ELR (cell line): ENCODE results near the gene ZSWIM6.
A peak's percentile ranks its signal among the peaks of the same experiment; 100 is the strongest.

Experiments
- DNase-seq: peaks from one replicate; pipeline ENCODE4 v3.0.0-alpha.2; 2015; ENCODE audit warnings: low read depth

ZSWIM6 gene

DNA sequence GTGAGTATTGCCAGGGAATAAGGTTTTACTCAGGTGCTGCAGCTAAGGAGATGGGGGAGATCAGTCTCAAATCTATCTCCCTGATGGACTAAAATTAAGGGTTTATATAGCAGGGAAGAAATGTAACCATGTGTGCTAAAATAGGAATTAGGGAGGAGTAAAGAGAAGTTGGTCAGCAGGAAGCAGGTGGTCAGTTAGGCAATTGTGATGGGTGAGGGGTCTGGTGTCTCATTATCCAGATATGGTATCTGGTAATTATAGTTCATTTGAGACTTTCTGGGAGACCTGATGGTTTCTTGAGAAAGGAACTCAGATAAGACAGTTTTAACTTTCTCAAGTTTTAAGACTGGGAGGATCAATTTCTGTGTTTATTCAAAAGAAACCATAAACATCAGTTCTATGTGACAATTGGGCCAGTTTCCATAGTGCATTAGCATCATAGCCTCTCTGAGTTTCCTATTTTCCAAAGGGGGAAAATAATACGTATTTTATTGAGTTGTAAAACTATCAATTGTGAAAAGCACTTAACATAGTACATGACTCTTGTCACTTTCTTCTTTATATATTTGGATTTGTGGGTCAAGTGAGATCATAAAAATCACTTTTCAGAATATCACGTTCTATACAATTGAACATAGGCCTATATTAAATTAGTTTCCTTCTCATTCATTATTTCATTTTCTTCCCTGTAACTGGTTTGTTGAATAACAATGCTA is 115.9 kb downstream of the ZSWIM6 start:
- no peak for DNase-seq

DNA sequence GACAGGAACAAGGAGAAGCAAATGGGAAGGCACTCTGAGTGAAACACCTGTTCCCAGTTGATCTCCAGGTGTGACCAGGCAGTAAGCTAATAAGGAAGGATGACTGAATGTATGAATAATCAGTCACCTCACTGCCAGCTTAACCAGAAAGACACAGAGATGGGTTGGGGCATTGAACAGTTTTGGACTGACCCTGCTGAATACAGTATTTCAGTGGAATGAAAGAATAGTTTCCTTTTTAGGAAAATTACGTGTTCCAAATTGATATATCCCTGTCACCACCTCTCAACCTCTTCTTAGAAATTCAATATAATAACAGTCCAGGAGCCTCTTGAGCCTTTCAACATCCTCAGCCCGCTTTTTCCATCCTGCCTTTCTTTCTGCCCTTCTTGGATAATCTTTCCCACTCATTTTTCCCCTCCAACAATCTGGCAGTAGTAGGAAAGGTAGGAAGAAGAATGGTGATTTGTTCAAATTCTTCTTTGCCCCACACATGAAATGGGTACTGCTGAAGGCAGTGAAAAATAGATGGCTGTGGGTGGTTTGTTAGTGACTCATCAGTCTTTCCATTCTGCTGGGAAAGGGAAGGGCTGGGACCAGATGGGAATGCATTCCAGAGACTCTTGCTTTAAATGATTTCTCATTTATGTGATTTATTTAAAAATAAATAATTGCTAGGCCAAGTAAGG is 117.9 kb downstream of the ZSWIM6 start:
- peak; percentile 87 for DNase-seq

DNA sequence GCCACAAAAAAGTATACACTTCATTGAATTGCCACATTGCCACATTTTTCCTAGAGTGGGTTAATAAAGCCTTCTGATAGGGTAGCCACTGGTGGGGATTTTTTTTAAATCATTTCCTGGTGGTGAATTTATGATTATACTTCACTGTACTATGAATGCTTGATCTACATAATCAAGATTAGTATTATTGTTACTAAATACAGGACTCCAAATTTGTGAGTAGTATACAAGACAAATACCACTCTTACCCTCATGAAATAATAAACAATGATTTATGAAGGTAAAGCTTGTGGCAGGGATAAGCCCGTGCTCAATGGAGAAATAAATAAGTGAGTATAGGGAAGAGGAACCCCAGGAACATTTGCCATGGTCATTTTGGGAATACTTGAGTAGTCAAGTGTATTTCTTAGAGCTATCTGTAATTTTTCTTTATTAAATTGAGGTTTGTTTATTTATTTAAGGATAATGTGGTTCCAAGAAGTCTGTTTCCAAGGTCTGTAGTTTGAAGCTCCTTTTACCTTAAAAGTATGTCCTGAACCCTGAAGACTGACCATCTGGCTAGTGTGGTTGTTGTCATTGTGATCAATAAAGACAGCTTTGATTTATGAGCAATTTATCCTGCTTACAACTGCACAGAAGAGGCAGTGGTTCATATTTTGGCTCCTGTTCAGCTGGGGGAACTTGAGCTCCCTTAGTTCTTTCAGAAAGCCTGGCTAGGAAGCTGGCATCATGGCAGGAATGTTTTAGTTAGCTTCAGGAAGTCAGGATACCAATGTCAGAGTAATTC is 118.6 kb downstream of the ZSWIM6 start:
- DNase-seq, result peak; percentile 58

DNA sequence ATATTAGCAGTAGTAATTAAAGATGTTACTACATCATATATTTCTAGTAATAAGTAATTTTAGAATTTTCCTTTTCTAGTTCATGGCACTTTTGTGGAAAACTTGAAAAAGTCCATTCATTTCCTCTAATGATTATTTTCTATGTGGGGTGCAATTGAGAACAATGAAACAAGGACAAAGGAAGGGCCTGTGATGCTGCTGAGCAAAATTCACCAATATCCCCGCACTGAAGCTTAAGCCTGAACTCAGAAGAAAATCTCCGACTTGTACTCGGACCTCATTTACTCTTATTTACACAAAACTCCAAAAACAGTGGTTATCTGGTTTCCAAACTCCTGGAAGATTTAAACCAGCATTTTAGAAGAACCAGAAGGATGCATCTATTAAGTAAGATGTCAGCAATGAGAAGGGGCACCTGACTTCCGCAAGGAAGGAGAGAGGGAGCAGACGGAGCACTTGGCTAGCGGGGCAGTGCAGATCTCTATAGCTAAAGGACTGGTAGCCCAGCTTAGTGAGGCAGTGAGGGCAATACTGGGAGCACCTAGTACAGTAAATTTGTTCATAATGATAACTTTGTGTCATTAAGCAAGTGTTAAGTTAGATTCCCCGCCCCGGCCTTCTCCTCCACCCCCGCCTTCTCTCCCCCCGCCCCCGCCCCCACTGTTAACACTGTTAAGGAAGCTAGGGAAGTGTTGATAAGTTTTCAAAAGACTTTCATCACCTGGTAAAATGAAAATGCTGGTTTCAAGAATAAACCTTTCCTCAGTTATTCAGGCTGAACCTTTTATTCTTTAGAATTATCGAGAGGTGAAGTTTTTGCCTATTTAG is 123.3 kb downstream of the ZSWIM6 start:
- DNase-seq, result no peak

DNA sequence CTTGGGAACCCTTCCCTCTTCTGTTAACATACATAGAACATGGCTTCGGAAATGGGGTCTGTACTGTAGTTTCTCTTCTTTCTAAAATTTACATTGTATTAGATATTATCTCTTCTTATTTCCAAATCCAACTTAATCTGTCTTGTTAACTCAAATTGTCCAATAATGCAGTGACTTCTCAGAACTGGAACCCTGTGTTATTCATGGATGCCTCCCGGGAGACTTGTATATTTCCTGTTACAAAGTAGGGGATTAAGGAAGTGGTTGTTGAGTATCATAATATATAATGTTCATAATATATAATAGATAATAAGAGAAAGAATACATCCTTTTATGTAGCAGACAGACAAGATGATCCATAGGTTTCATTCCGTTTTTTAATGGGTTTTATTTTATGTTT is 128.4 kb downstream of the ZSWIM6 start:
- DNase-seq, result no peak

DNA sequence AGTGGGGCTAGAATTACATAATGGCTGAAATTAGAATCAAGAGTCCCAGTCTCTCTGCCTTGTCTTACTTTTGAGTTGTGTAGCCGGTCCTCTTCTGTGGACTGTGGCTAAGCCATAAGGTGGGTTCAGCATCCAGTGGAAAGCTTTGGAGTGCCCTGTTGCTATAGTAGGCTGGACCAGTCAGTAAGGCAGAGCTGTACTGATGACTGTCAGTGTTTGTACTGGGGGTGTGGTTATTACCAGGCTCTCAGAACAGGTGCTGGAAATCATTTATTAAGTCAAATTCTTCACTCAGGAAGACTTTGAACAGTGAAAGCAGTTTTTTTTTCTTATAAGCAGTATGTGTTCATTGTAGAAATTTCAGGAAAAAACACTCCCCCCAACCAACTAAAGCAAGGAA is 129.4 kb downstream of the ZSWIM6 start:
- DNase-seq, result no peak

DNA sequence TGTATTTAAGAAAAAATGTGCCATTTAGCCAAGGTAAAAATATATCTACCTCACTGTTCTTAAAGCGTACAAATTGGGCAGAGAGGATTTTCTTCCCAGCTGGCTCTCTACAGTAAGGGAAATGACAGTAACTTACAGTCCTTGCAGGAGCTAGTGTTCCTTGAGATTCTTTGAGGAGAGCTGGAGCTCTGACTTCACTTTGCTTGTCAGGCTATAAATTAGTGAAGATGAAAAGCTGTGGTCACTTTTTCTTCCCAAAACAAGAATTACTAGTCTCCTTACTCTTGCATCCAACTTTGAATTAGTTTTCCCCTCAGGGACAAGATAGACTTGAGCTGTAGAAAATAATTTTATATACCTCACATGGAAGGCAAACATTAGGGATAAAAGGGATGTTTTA is 129.9 kb downstream of the ZSWIM6 start:
- DNase-seq, result no peak

DNA sequence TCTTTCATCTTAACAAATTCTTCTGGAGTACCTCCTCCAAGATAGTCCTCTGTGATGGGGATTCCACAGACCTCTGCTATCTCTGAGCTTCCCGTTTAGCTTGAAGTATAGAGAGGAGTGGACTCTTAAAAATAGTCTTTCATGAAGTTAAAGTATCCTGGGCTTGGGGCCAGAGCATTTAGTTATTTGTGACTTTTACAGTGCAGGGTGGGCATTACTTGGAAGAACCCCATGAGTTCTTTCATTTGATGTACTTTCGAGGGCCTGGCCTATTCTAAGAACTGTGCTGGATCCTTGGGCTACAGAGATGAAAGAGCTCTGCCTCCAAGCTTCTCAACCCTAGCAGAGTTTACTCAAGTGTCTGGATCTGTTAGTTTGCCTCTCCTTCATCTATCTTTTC is 131.5 kb downstream of the ZSWIM6 start:
- no peak for DNase-seq

DNA sequence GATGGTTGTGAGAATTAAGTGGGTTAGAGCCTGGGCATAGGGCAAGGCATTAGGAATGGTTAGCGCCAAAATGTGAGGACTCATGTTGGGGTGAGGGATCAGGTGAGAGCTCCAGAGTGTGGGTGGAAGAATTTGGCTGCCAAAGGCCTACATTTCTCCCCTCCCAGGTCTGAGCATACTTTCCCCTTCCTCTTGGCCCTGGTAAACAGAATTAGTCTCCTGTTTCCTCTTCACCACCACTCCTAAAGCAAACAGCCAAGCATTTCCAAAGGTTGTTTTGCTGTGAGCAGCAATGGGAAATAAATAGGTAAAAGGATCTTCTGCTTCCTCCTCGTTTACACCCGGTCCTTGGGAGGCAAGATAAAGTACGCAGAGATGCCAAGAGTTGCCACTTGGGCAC is 132.5 kb downstream of the ZSWIM6 start:
- DNase-seq, result no peak

DNA sequence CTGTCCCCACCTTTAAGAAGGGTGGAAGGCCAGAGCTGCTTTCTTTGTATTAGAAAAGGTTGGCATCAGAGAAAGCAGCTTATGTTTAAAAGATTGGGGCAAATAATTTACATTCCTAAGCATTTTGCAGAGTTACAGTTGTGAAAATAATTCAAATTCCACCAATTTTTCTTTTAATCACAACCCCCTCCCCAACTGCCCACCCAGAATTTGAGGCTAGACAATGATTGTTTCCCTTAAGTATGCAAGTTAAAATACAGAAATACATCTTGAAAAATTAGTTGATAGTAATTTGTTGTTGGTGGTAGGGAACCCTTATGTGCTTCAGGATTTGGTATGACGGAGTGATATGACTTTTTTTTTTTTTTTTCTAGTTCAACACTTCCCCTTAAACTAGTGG is 133.0 kb downstream of the ZSWIM6 start:
- no peak for DNase-seq

DNA sequence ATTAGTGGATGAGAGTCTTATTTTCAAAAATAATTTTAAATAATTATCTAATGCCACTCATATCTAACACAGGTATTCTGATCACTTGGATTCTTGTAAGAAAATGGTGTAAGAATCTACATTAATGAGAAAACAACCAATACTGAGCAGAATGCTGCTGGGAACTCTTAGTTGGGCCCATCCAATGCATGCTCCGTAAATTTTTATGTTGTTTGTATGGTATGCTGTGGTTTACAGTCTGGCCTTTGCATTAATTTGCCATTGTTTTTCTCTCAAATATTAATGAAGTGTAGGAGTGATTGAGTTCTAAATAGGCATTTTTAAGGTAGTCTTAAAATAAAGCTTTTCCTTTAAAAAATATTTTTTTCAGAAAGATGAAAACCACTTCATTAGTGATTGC is 133.4 kb downstream of the ZSWIM6 start:
- no peak for DNase-seq

DNA sequence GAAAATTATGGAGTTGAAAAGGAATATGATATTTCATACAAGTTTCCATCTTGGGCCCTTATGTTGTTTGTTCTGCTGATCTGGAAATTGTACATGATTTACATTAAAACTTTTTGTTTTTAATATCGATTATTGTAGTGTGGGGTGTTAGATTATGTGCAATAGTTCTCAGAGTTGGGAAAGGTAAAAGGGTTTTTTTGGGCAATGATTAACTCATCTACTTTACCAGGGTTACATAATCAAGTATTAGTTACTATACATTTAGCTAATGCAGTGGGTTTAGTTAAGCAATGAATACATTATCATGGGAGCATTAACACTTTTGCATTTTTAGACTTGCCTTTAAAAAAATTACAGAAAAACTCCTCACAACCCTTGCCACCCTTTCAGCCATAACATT is 134.0 kb downstream of the ZSWIM6 start:
- DNase-seq, result no peak

DNA sequence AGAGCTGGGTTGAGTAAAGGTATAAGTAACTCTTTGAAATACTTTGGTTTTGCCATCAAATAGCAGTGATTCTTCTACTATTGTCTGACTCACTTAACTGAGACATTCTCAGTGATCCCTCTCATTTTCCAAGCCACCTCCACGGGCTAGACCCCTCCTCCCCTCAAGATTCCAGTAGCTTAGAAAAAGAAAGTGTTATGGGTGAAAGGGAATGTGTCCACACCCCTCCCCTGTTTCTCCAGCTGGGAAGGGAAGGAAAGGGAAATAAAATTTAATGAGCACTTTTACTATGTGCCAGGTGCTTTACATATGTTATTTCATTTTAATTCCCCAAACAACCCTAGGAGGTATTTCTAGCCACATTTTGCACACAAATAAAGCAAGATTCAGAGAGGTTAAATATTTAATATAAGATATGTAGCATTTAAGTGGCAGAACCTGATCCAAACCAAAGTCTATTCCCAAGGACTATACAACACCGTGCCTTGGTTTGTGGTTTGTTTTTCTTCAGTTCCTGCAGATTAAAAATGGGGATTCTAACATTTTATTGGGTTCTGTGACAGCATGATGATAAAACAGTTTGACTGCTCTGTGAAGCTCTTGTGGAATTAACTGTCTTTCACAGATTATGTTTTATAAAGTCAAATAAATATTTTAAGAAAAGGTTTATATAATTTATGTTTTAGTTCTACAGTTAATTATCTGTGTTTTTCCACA is 135.9 kb downstream of the ZSWIM6 start:
- DNase-seq, result peak; percentile 76

DNA sequence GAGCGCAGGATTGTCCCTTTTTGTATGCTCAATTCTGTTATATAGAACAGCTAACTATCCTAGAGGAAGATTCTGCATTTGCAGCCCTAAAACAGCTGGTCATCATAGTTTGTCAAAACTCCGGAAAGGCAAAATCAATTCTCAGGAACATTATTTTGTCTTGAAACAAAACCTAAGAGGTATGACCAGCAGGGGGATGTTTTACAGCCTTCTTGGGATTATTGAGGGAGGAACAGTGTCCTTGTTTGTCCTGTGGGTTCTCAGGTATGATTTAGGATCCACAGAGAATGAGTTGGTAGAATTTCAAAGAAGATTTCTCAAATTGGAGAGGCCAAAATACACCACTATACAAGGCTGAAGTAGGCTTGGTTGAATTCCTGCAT is 136.4 kb downstream of the ZSWIM6 start:
- DNase-seq, result peak; percentile 15

DNA sequence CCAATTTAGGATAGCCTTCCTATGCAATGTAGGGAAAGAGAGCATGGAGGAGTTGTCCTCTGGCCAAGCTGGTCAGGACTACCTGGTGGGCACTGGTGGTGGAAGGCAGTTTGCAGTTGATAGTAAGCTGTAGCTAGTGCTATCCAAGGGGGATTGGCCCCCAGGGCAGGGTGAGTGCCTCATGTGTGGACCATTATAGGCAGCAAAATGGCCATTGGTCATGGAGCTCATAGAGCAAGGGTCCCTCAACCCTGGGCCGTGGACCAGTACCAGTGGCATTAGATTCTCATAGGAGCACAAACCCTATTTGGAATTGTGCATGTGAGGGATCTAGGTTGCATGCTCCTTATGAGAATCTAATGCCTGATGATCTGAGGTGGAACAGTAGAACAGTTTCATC is 139.3 kb downstream of the ZSWIM6 start:
- DNase-seq, result no peak

DNA sequence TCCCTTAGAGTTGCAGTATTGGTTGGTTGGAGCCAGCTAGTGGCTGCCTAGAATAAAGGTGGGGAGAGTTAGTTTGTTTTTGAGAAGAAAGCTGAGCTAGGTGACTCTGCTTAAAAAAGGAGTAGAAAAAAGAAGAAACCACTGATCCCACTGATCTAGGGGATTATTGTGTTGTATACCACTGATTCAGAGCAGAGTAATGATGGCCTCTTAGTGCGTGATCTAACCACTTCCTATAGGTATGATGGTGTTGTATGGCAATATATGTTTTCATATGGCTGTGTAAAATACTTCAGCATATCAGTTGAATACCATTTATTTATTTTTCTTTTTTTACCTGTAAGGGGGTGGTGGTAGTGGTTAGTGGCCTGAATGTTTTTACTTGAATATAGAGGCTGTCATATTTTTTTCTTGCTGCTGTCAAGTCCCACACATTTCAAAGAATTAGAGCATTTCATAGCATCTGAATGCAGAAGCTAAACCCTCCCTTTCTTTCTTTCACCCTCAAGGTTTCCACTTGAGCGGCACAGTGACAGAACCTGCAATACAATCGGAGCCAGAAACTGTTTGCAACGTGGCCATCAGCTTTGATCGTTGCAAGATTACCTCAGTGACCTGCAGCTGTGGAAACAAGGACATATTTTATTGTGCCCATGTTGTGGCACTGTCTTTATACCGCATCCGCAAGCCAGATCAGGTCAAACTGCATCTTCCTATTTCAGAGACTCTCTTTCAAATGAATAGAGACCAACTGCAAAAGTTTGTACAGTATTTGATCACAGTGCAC is 140.3 kb downstream of the ZSWIM6 start:
- DNase-seq, result no peak

DNA sequence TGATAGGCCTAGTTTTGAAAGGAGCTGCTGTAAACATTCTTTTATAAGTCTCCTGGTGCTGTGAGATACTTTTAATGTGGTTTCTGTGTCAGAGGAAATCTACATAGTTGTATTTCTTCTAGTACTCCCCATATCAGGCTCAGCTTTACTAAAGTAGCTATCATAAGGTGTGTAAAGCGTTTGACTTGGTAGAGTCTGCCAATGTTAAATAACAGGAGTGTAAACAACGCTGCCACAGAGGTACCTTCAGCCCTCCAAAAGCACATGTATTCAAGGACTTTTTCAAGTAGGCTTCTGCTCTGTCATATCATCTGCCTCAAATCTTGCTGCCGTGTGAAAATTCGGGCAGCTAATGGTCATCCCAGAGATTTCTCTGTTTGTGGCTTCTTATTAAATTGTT is 142.7 kb downstream of the ZSWIM6 start:
- no peak for DNase-seq

DNA sequence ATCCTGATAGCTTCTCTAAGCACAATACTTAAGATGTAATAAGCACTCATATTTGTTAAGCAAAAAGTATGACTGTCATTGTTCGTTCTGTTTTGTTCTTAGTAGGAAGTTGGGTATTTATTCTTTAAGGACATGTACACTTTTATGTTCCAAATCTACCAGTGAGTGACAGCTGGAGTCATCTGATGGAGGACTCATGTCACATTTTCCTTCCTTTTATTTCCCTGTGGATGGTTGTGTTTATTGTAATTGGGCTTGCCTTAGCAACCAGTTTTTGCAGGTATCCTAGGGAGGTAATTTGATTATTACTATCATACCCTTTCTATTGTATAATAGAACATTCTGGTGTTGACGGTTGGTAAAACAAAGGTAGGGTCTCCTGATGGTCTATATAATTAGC is 145.7 kb downstream of the ZSWIM6 start:
- no peak for DNase-seq

DNA sequence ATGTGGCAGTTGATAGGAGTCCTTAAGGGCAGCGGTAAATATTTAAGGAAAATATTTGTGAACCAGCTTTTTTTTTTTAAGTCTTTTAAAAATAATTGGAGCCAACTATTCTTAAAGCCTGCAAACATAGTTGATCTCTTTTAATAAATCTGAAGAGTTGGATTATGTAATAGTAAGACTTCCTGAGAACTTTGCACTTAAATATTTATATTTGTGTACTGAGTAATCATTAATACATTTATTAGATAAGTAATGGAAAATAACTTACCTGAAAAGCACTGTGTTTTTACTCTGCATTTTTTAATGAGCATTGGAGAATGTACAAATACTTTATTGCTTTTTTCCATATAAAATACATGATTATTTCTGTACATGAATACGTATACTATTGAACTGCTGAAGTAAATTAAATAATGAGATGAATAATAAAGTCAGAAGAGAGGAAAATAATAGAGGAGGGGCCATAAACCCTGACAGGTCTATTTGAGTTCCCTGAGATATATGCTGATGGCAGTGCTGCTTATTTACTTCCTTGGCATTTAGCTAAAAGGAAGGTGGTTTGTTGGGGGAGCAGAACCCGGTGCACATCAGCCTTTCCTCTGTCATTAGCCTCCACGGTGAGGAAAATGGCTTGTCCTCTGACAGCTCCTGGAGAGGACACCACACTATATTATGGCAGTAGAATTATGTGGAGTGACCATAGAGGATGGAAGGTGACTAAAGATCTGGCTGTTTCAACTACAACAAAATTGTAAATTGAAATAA is 148.0 kb downstream of the ZSWIM6 start:
- no peak for DNase-seq

DNA sequence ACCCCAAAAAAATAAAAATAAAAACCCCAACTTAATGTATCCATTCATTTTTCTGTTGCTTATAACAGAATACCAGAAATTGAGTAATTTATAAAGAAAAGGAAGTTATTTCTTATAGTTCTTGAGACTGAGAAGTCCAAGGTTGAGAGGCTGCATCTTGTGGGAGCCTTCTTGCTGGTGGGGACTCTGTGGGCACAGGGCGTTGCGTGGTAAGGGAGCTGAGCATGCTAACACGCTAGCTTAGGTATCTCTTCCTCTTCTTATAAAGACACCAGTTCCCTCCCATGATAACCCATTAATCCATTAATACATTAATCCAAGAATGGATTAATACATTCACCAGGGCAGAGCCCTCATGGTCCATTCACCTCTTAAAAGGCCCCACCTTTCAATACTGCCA is 150.9 kb downstream of the ZSWIM6 start:
- DNase-seq, result no peak
